Activated CD8-positive, alpha-beta T cell treated with anti-CD3 and anti-CD28 coated beads for 36 hours (primary cell): ENCODE measurements around the gene ZHX3. TPM values are rescaled to one million over a fixed set of nuclear protein-coding genes. Genes with fewer than 3 reads are reported as not detected.

Experiments used
- ATAC-seq: fragments of 200-7000 bp; cut with Tn5 transposase; one replicate; pipeline ENCODE4 v1.10.0; 2021; ENCODE audit warnings: mild to moderate bottlenecking, moderate library complexity
- CTCF ChIA-PET: fragments of 350-600 bp; sonication (Branson Sonifier 250); formaldehyde crosslinking; loops from one replicate; lab custom pipeline; 2021; ENCODE audit warnings: antibody characterized with exemption; lab: Charles Lee
- POLR2A ChIA-PET: fragments of 350-600 bp; sonication (Branson Sonifier 250); formaldehyde crosslinking; loops from one replicate; lab custom pipeline; 2021; ENCODE audit warnings: antibody characterized with exemption; lab: Charles Lee
- DNase-seq: peaks from one replicate; pipeline ENCODE4 v3.0.0-alpha.2; 2020
- H3K27ac Mint-ChIP-seq: one replicate; pipeline ENCODE4 v1.8.0; 2021; ENCODE audit warnings: mild to moderate bottlenecking, mixed read lengths
- H3K27me3 Mint-ChIP-seq: one replicate; pipeline ENCODE4 v1.8.0; 2021; ENCODE audit warnings: mixed read lengths
- H3K36me3 Mint-ChIP-seq: one replicate; pipeline ENCODE4 v1.8.0; 2021; ENCODE audit warnings: low read depth, mixed read lengths
- H3K4me1 Mint-ChIP-seq: one replicate; pipeline ENCODE4 v1.8.0; 2021; ENCODE audit warnings: low read depth, mixed read lengths
- H3K4me3 Mint-ChIP-seq: one replicate; pipeline ENCODE4 v1.8.0; 2021; ENCODE audit warnings: mild to moderate bottlenecking, moderate library complexity, mixed read lengths
- H3K9me3 Mint-ChIP-seq: one replicate; pipeline ENCODE4 v1.8.0; 2021; ENCODE audit warnings: mixed read lengths
- CTCF ChIP-seq: fragments of 200-600 bp; IDR thresholded peaks from one replicate; pipeline ENCODE4 v1.8.0; 2022; ENCODE audit warnings: antibody characterized with exemption, mild to moderate bottlenecking
- intact Hi-C: fragments of 100-400 bp; cut with micrococcal nuclease; formaldehyde crosslinking; loops from one replicate; pipeline ENCODE4 v1.10.0; 2022
- total RNA-seq, 2 experiments: library from RNA; stranded (reverse); gene quantifications; one replicate each; pipeline ENCODE4 v1.2.3, GENCODE V29; 2021

The ZHX3 gene
- total RNA-seq, 2 experiments from 2014 or later: 14.1 to 14.2 TPM

- ATAC-seq (no peak), DNase-seq (no peak)
- POLR2A ChIA-PET: no interaction called here
- no peak overlapping the region for H3K27ac Mint-ChIP-seq
- no peak for TF ChIP-seq CTCF
- H3K4me3 Mint-ChIP-seq: no peak overlapping the region
- intact Hi-C loops: no loop called here
- CTCF ChIA-PET: no interaction called here
- peaks cover 12% of the 10 kb centered on the region for H3K27me3 Mint-ChIP-seq
- H3K36me3 Mint-ChIP-seq: no peaks in the 10 kb centered on the region
- no peaks in the 10 kb centered on the region for H3K4me1 Mint-ChIP-seq
- H3K9me3 Mint-ChIP-seq: no peaks in the 10 kb centered on the region
Observed at GRCh38 chr20:41361757-41362747, 44.5 kb upstream of the ZHX3 start.

- Mint-ChIP-seq H3K36me3 (no peaks in the 10 kb centered on the region), H3K27ac (no peak overlapping the region), H3K4me1 (no peaks in the 10 kb centered on the region), H3K9me3 (no peaks in the 10 kb centered on the region), H3K27me3 (peaks cover 11% of the 10 kb centered on the region), H3K4me3 (no peak overlapping the region)
- ChIA-PET CTCF (no interaction called here), POLR2A (no interaction called here)
- TF ChIP-seq CTCF: no peak
- DNase-seq (no peak), ATAC-seq (no peak)
- intact Hi-C loops: no loop called here
Observed at GRCh38 chr20:41360831-41361756, 43.6 kb upstream of the ZHX3 start.

GRCh38 chr20:41359541-41360011, 42.0 kb upstream of the ZHX3 start:
- H3K27me3 Mint-ChIP-seq: no peaks in the 10 kb centered on the region
- CTCF ChIA-PET: no interaction called here
- TF ChIP-seq CTCF: no peak

GRCh38 chr20:41358717-41359116, 41.2 kb upstream of the ZHX3 start:
- no peak for TF ChIP-seq CTCF
- H3K27ac Mint-ChIP-seq: no peak overlapping the region
- H3K4me1 Mint-ChIP-seq: no peaks in the 10 kb centered on the region
- intact Hi-C loops: no loop called here
- CTCF ChIA-PET: interaction anchor here (1.1 kb wide), 1 partner anchor 18 kb away, joined by 3 read pairs; the partner anchor contains the start of gene LPIN3
- H3K4me3 Mint-ChIP-seq: no peak overlapping the region
- no peaks in the 10 kb centered on the region for H3K9me3 Mint-ChIP-seq
- ATAC-seq (no peak), DNase-seq (no peak)
- H3K27me3 Mint-ChIP-seq: no peaks in the 10 kb centered on the region
- H3K36me3 Mint-ChIP-seq: no peaks in the 10 kb centered on the region
- POLR2A ChIA-PET: no interaction called here

More at GRCh38 chr20:41359541-41360011, 42.0 kb upstream of the ZHX3 start:
- POLR2A ChIA-PET: interaction anchor here (0.5 kb wide), 1 partner anchor 272 kb away, joined by 3 read pairs; no protein-coding TSS in a partner anchor
- intact Hi-C loops: no loop called here
- H3K27ac Mint-ChIP-seq: no peak overlapping the region
- H3K36me3 Mint-ChIP-seq: no peaks in the 10 kb centered on the region
- ATAC-seq: no peak
- no peaks in the 10 kb centered on the region for H3K4me1 Mint-ChIP-seq
- H3K4me3 Mint-ChIP-seq: no peak overlapping the region
- H3K9me3 Mint-ChIP-seq: no peaks in the 10 kb centered on the region
- no peak for DNase-seq
